HEK293 (cell line): ENCODE data around the gene CMTM4.

ENCODE experiments used
- CTCF ChIP-seq: fragments of 450-650 bp; formaldehyde crosslinking; IDR thresholded peaks from 2 replicates; pipeline ENCODE4 v1.5.1; 2016; ENCODE audit warnings: missing biosample characterization, missing genetic modification characterization
- RBAK ChIP-seq: fragments of 450-650 bp; formaldehyde crosslinking; IDR thresholded peaks from 2 replicates; pipeline ENCODE4 v1.5.1; 2016; ENCODE audit warnings: missing biosample characterization, missing genetic modification characterization
- ZBTB1 ChIP-seq: fragments of 450-650 bp; formaldehyde crosslinking; IDR thresholded peaks from 2 replicates; pipeline ENCODE4 v1.5.1; 2016; ENCODE audit warnings: missing biosample characterization, missing genetic modification characterization
- ZBTB44 ChIP-seq: fragments of 450-650 bp; IDR thresholded peaks from 2 replicates; pipeline ENCODE4 v1.5.1; 2018; ENCODE audit warnings: missing biosample characterization, mild to moderate bottlenecking, missing genetic modification characterization
- ZNF768 ChIP-seq: fragments of 450-650 bp; formaldehyde crosslinking; IDR thresholded peaks from 2 replicates; pipeline ENCODE4 v1.5.1; 2018; ENCODE audit warnings: missing biosample characterization, mild to moderate bottlenecking, missing genetic modification characterization
- ZSCAN4 ChIP-seq: fragments of 450-650 bp; formaldehyde crosslinking; IDR thresholded peaks from 2 replicates; pipeline ENCODE4 v1.5.1; 2017; ENCODE audit warnings: missing biosample characterization, missing genetic modification characterization

DNA sequence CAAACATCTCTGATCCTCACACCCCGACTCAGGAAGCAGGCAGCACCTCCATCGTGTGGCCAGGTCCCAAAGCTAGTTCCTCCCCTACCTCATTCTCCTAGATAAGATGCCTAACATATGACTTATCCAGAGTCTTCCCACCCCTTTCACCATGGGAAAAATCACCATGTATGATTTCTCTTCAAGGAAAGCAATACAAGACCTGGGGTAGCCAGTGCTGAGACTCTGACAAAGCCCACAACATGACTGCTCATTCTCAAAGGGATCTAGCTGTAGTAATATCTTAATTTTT lies 45.1 kb downstream of the CMTM4 start:
- TF ChIP-seq ZBTB1: no peak
- no peak for TF ChIP-seq ZBTB44
- no peak for TF ChIP-seq ZNF768 (tag by site-specific recombination)
- no peak for TF ChIP-seq ZSCAN4 (tag by site-specific recombination)
- TF ChIP-seq CTCF (tag by site-specific recombination): no peak
- TF ChIP-seq RBAK: no peak
